Measurements from ENCODE around the gene PRF1.
"Not testable (repeated sequence)": the region's sequence is repeated elsewhere in the genome, so short reads cannot be mapped to it uniquely, and the experiment has no call there.

PRF1 gene

DNA sequence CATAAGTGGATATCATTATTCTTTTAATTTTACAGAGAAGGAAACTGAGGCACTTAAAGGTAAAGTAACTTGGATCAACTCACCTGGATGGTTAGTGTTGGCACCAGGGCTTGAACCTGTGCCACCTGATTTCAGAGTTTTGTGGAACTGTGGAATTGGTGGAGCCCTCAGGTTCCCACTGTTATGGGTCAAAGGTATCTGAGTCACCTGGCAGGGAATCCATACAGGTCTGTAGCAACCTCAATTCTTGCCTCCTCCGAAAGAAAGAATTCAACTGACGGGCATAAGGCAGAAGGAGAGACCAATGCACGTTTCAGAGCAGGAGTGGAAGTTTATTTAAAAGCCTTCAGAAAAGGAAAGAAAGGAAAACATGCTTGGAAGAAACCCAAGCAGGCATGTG, 44.5 kb upstream of the PRF1 start:
- TF ChIP-seq, protein P1, sequence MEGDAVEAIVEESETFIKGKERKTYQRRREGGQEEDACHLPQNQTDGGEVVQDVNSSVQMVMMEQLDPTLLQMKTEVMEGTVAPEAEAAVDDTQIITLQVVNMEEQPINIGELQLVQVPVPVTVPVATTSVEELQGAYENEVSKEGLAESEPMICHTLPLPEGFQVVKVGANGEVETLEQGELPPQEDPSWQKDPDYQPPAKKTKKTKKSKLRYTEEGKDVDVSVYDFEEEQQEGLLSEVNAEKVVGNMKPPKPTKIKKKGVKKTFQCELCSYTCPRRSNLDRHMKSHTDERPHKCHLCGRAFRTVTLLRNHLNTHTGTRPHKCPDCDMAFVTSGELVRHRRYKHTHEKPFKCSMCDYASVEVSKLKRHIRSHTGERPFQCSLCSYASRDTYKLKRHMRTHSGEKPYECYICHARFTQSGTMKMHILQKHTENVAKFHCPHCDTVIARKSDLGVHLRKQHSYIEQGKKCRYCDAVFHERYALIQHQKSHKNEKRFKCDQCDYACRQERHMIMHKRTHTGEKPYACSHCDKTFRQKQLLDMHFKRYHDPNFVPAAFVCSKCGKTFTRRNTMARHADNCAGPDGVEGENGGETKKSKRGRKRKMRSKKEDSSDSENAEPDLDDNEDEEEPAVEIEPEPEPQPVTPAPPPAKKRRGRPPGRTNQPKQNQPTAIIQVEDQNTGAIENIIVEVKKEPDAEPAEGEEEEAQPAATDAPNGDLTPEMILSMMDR (IDR thresholded peaks at IDR 0.05; ENCODE audit: low read depth, low read length): no peak
- in situ Hi-C loops (cut with HindIII; ENCODE audit: low sequenced_read_pairs): no loop called here

DNA sequence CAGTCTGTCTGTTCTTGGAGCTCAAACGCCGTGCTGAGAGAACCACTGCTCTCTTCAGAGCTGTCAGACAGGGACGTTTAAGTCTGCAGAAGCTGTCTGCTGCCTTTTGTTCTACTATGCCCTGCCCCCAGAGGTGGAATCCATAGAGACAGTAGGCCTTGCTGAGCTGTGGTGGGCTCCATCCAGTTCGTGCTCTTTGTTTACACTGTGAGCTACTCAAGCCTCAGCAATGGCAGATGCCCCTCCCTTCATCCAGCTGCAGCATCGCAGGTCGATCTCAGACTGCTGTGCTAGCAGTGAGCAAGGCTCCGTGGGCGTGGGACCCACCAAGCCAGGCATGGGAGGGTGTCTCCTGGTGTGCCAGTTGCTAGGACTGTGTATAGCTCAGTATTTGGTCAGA, 42.4 kb upstream of the PRF1 start:
- H3K4me3 ChIP-seq (ENCODE audit: low read depth, low read length); DNase-seq (ENCODE audit: low read depth, low spot score); in situ Hi-C loops (cut with HindIII; ENCODE audit: low sequenced_read_pairs): not testable (repeated sequence)

More for the DNA sequence above, 44.5 kb upstream of the PRF1 start:
- DNase-seq (ENCODE audit: low read depth, low spot score): no peak
- H3K4me3 ChIP-seq (ENCODE audit: low read depth, low read length): no peak overlapping the region

DNA sequence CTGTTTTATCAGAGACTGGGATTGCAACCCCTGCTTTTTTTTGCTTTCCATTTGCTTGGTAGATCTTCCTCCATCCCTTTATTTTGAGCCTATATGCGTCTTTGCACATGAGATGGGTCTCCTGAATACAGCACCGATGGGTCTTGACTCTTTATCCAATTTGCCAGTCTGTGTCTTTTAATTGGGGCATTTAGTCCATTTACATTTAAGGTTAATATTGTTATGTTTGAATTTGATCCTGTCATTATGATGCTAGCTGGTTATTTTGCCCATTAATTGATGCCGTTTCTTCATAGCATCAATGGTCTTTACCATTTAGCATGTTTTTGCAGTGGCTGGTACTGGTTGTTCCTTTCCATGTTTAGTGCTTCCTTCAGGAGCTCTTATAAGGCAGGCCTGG, 40.7 kb upstream of the PRF1 start:
- DNase-seq (ENCODE audit: low read depth, low spot score); in situ Hi-C loops (cut with HindIII; ENCODE audit: low sequenced_read_pairs); H3K4me3 ChIP-seq (ENCODE audit: low read depth, low read length): not testable (repeated sequence)

DNA sequence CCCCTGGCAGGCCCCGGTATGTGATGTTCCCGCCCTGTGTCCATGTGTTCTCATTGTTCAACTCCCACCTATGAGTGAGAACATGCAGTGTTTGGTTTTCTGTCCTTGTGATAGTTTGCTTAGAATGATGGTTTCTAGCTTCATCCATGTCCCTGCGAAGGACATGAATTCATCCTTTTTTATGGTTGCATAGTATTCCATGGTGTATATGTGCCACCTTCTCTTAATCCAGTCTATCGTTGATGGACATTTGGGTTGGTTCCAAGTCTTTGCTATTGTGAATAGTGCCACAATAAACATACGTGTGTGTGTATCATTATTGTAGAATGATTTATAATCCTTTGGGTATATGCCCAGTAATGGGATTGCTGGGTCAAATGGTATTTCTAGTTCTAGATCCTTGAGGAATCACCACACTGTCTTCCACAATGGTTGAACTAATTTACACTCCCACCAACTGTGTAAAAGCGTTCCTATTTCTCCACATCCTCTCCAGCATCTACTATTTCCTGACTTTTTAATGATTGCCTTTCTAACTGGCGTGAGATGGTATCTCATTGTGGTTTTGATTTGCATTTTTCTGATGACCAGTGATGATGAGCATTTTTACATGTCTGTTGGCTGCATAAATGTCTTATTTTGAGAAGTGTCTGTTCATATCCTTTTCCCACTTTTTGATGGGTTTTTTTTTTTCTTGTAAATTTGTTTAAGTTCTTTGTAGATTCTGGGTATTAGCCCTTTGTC, 37.3 kb upstream of the PRF1 start:
- H3K4me3 ChIP-seq (ENCODE audit: low read depth, low read length); in situ Hi-C loops (cut with HindIII; ENCODE audit: low sequenced_read_pairs); DNase-seq (ENCODE audit: low read depth, low spot score): not testable (repeated sequence)

DNA sequence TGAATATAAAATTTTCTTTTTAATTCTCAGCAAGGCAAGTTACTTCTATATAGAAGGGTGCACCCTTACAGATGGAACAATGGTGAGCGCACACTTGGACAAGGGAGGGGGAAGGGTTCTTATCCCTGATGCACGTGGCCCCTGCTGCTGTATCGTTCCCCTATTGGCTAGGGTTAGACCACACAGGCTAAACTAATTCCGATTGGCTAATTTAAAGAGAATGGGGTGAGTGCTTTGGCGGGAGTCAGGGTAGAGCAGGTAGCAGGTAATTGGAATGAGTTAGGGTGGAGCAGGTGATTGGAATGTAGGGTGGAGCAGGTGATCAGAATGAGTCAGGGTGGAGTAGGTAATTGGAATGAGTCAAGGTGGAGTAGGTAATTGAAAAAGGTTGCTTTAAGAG, 32.0 kb upstream of the PRF1 start:
- in situ Hi-C loops (cut with HindIII; ENCODE audit: low sequenced_read_pairs): not testable (repeated sequence)

DNA sequence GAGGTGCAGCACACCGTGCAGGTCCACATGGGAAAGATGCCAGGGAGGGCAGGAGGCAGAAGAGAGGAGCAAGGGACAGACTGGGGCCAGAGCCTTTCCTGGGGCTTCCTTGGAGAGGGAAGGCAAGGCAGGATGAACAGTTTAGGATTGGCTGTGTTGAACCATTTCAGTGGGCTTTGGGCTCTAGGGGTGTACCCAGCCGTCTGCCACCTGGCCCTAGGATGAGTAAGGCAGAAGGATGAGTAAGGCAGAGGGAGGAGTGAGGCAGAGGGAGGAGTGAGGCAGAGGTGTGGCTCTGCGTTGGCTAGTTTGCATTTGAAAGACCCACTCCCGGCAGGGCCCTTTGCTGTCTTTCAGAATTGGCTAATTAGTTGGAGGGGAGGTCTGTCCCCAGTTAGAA, 31.5 kb upstream of the PRF1 start:
- TF ChIP-seq, protein P1 (IDR thresholded peaks at IDR 0.05; ENCODE audit: low read depth, low read length): no peak
- no peak for DNase-seq (ENCODE audit: low read depth, low spot score)
- H3K4me3 ChIP-seq (ENCODE audit: low read depth, low read length): no peak overlapping the region
- in situ Hi-C loops (cut with HindIII; ENCODE audit: low sequenced_read_pairs): no loop called here

More for the DNA sequence above, 32.0 kb upstream of the PRF1 start:
- DNase-seq (ENCODE audit: low read depth, low spot score); H3K4me3 ChIP-seq (ENCODE audit: low read depth, low read length): not testable (repeated sequence)

DNA sequence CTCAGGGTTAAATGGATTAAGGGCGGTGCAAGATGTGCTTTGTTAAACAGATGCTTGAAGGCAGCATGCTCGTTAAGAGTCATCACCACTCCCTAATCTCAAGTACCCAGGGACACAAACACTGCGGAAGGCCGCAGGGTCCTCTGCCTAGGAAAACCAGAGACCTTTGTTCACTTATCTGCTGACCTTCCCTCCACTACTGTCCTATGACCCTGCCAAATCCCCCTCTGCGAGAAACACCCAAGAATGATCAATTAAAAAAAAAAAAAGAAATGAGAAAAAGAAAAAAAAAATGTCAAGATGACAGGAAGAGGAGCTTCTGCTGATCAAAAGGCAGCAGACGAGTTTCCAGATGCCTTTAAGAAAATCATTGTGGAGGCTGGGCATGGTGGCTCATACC, 29.2 kb upstream of the PRF1 start:
- DNase-seq (ENCODE audit: low read depth, low spot score); in situ Hi-C loops (cut with HindIII; ENCODE audit: low sequenced_read_pairs); H3K4me3 ChIP-seq (ENCODE audit: low read depth, low read length): not testable (repeated sequence)

DNA sequence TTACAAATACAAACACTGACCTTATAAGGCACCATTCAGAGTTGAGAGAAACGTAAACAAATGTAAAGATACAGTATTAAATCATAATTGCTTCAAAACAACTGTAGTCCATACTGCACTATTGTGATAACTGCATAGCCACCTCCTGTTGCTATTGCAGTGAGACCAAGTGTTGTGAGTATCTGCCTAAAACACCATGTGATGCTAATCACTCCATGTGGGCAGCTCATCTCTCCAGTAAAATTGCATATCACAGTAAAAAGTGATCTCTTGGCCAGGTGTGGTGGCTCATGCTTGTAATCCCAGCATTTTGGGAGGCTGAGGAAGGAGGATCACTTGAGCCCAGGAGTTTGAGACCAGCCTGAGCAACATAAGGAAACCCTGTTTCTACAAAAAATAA, 26.8 kb upstream of the PRF1 start:
- DNase-seq (ENCODE audit: low read depth, low spot score): no peak
- in situ Hi-C loops (cut with HindIII; ENCODE audit: low sequenced_read_pairs): no loop called here
- TF ChIP-seq, protein P1 (IDR thresholded peaks at IDR 0.05; ENCODE audit: low read depth, low read length): no peak
- H3K4me3 ChIP-seq (ENCODE audit: low read depth, low read length): no peak overlapping the region

DNA sequence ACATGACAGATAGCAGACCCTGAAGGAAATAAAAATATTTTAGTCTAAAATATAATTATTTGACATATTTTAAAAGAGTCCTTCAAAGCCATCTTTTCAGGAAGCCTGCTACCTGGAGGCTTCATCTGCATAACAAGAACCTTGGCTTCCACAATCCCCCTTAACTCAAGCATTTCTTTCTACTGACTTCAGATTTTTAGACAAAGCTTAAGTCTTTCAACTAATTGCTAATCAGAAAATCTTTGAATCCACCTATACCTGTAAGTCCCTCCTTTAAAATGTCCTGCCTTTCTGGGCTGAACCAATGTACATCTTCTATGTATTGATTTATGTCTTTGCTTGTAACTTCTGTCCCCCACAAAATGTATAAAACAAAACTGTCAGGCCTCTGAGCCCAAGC, 23.5 kb upstream of the PRF1 start:
- TF ChIP-seq, protein P1 (IDR thresholded peaks at IDR 0.05; ENCODE audit: low read depth, low read length): no peak
- no peak for DNase-seq (ENCODE audit: low read depth, low spot score)
- in situ Hi-C loops (cut with HindIII; ENCODE audit: low sequenced_read_pairs): no loop called here
- no peak overlapping the region for H3K4me3 ChIP-seq (ENCODE audit: low read depth, low read length)
